HepG2 (cell line): Measurements from ENCODE around the gene SFT2D2. TPM values are rescaled to one million over a fixed set of nuclear protein-coding genes. Genes with fewer than 3 reads are reported as not detected.

Experiments used
- ATAC-seq: fragments of 200-7000 bp; cut with Tn5 transposase; 3 replicates; pipeline ENCODE4 v1.9.1; 2020; ENCODE audit warnings: mild to moderate bottlenecking, moderate library complexity
- BruUV-seq: library from RNA; stranded (reverse); fragments of 400-500 nt; replicated peaks from 2 replicates; lab custom pipeline; 2021; lab: Mats Ljungman, UMichigan
- CTCF ChIA-PET: fragments of 300-600 bp; formaldehyde crosslinking; extraction: SDS; loops from one replicate; lab custom pipeline; 2021; ENCODE audit warnings: low total read pairs, inconsistent platforms, low intra/inter-chr PET ratio; lab: Yijun Ruan, JAX
- POLR2A ChIA-PET: fragments of 350-600 bp; sonication (Branson Sonifier 250); formaldehyde crosslinking; loops from one replicate; lab custom pipeline; 2020; ENCODE audit warnings: antibody characterized with exemption, inconsistent platforms; lab: Yijun Ruan, JAX
- DNase-seq: peaks from one replicate; pipeline ENCODE4 v3.0.0-alpha.2; 2015; ENCODE audit warnings: low spot score
- FAIRE-seq: peaks from 3 replicates; lab custom pipeline; 2011; peaks lifted over from hg19 to GRCh38; lab: Jason Lieb, UNC
- H2AFZ ChIP-seq: one replicate; pipeline ENCODE4 v1.6.1; 2011; ENCODE audit warnings: low read length, inconsistent platforms
- H3K27ac ChIP-seq: fragments of 300-600 bp; 3 replicates; pipeline ENCODE4 v1.8.0; 2011; ENCODE audit warnings: mixed run types, mild to moderate bottlenecking, mixed read lengths, low read length, inconsistent platforms; ENCODE audit not compliant: insufficient read depth; ENCODE audit errors: extremely low read length
- H3K27me3 ChIP-seq, 2 experiments: fragments of 200-600 bp in 1 of 2; 2 replicates in 1 of 2; 3 replicates in 1 of 2; pipeline versions ENCODE4 v1.6.0 to v1.8.0; 2011; ENCODE audit warnings: low read length in 2 of 2, mild to moderate bottlenecking in 2 of 2, moderate library complexity in 2 of 2, inconsistent platforms in 1 of 2; ENCODE audit not compliant: insufficient read depth in 2 of 2, control insufficient read depth in 1 of 2
- H3K36me3 ChIP-seq, 2 experiments: fragments of 200-600 bp in 1 of 2; replicated peaks in 1 of 2; 2 replicates in 1 of 2; 3 replicates in 1 of 2; pipeline versions ENCODE4 v1.5.1 to v1.8.0; 2011; ENCODE audit warnings: low read length in 2 of 2, inconsistent platforms in 1 of 2; ENCODE audit not compliant: insufficient read depth in 2 of 2, control insufficient read depth in 1 of 2
- H3K4me1 ChIP-seq: 2 replicates; pipeline ENCODE4 v1.5.1; 2012; ENCODE audit warnings: low read length, inconsistent platforms; ENCODE audit not compliant: insufficient read depth
- H3K4me2 ChIP-seq: 2 replicates; pipeline ENCODE4 v1.6.0; 2011; ENCODE audit warnings: low read depth, low read length, inconsistent platforms
- H3K4me3 ChIP-seq, 3 experiments: fragments of 200-600 bp in 1 of 3; sonication (generic), shearing (Covaris generic) in 1 of 3; replicated peaks in 1 of 3; 2 replicates each; pipeline ENCODE4 v1.5.1; 2011 to 2016; ENCODE audit warnings: low read length in 3 of 3, inconsistent platforms in 2 of 3, low read depth in 2 of 3, mild to moderate bottlenecking in 2 of 3, control low read depth in 1 of 3, mixed read lengths in 1 of 3; ENCODE audit not compliant: insufficient read depth in 1 of 3
- H3K79me2 ChIP-seq: one replicate; pipeline ENCODE4 v1.6.1; 2011; ENCODE audit warnings: low read length, inconsistent platforms; ENCODE audit not compliant: insufficient read depth
- H3K9ac ChIP-seq: 2 replicates; pipeline ENCODE4 v1.6.0; 2011; ENCODE audit warnings: mild to moderate bottlenecking, low read depth, low read length, inconsistent platforms; ENCODE audit not compliant: insufficient read depth
- H3K9me3 ChIP-seq: 2 replicates; pipeline ENCODE4 v1.5.1; 2012; ENCODE audit warnings: mild to moderate bottlenecking, low read length
- H4K20me1 ChIP-seq: 2 replicates; pipeline ENCODE4 v1.6.0; 2011; ENCODE audit warnings: inconsistent platforms, mild to moderate bottlenecking, low read length, moderate library complexity; ENCODE audit not compliant: insufficient read depth
- ELK4 ChIP-seq: sonication (generic); formaldehyde crosslinking; IDR thresholded peaks from 2 replicates; pipeline ENCODE4 v1.9.0; 2021; ENCODE audit warnings: missing genetic modification reagents, borderline replicate concordance
- KAT2B ChIP-seq: fragments of 150-350 bp; IDR thresholded peaks from 2 replicates; pipeline ENCODE4 v1.6.1; 2014; ENCODE audit warnings: low read depth, low read length, borderline replicate concordance
- KIAA2018 ChIP-seq: sonication (generic); formaldehyde crosslinking; IDR thresholded peaks from 2 replicates; pipeline ENCODE4 v1.5.0; 2020; ENCODE audit warnings: mild to moderate bottlenecking, missing genetic modification reagents, borderline replicate concordance
- KLF12 ChIP-seq: sonication (generic); formaldehyde crosslinking; IDR thresholded peaks from 2 replicates; pipeline ENCODE4 v1.4.0; 2020; ENCODE audit warnings: missing genetic modification reagents, borderline replicate concordance
- PHB2 ChIP-seq: fragments of 450-650 bp; IDR thresholded peaks from 2 replicates; pipeline ENCODE4 v1.6.1; 2018; ENCODE audit not compliant: partially characterized antibody
- SALL1 ChIP-seq: sonication (generic); formaldehyde crosslinking; IDR thresholded peaks from 2 replicates; pipeline ENCODE4 v1.8.0; 2022; ENCODE audit warnings: mild to moderate bottlenecking, missing genetic modification reagents
- TEAD3 ChIP-seq: optimal IDR thresholded peaks from 2 replicates; pipeline ENCODE3; 2016; ENCODE audit warnings: borderline replicate concordance
- THAP7 ChIP-seq: sonication (generic); formaldehyde crosslinking; IDR thresholded peaks from 2 replicates; pipeline ENCODE4 v1.8.1; 2023; ENCODE audit warnings: mild to moderate bottlenecking, missing genetic modification reagents
- ZNF17 ChIP-seq: sonication (generic); formaldehyde crosslinking; IDR thresholded peaks from 2 replicates; pipeline ENCODE4 v1.5.0; 2020; ENCODE audit warnings: mild to moderate bottlenecking, missing genetic modification reagents
- ZNF18 ChIP-seq: sonication (generic); formaldehyde crosslinking; IDR thresholded peaks from 2 replicates; pipeline ENCODE4 v1.8.0; 2022; ENCODE audit warnings: mild to moderate bottlenecking, missing genetic modification reagents; ENCODE audit not compliant: insufficient replicate concordance
- ZNF670 ChIP-seq: sonication (generic); formaldehyde crosslinking; IDR thresholded peaks from 2 replicates; pipeline ENCODE4 v1.8.0; 2022; ENCODE audit warnings: mild to moderate bottlenecking, missing genetic modification reagents, borderline replicate concordance
- ZSCAN30 ChIP-seq: sonication (generic); formaldehyde crosslinking; IDR thresholded peaks from 2 replicates; pipeline ENCODE4 v1.5.0; 2020; ENCODE audit warnings: mild to moderate bottlenecking, missing genetic modification reagents
- WGBS: methylation state at CpG from one replicate; pipeline ENCODE4 v1.1.6; 2017; ENCODE audit warnings: low lambda C conversion rate; 5-methylcytosine and 5-hydroxymethylcytosine counted together
- in situ Hi-C: cut with HindIII; loops from 2 replicates; pipeline ENCODE4 v1.10.0; 2017; ENCODE audit warnings: low pct_unique_long_range_greater_than_20kb; ENCODE audit not compliant: extremely low pct_ligation_motif_present
- intact Hi-C: fragments of 100-400 bp; cut with micrococcal nuclease; formaldehyde crosslinking; loops from one replicate; pipeline ENCODE4 v1.10.0; 2022; ENCODE audit not compliant: unreplicated experiment
- polyA plus RNA-seq, 8 experiments: library from polyadenylated mRNA; depleted of rRNA in 3 of 8; stranded (reverse) in 7 of 8; unstranded in 1 of 8; fragments of >200 nt; fragmentation: Illumina TruSeq in 4 of 8; extraction: Trizol in 4 of 8; gene quantifications; 2 replicates each; pipeline versions ENCODE4 v1.2.1 to v1.2.3, GENCODE V29; 2011 to 2016; ENCODE audit warnings: low read depth in 4 of 8, missing spikeins in 1 of 8, mixed read lengths in 1 of 8; ENCODE audit not compliant: insufficient read depth in 1 of 8
- total RNA-seq, 5 experiments: library from RNA; depleted of rRNA; stranded (reverse); fragments of >200 nt; fragmentation: Illumina TruSeq; extraction: Trizol; gene quantifications; 2 replicates each; pipeline ENCODE4 v1.2.3, GENCODE V29; 2016; ENCODE audit warnings: low read depth in 1 of 5

The SFT2D2 gene
- total and polyA plus RNA-seq, 2 of the 13 experiments (the other 11 are each of a cell fraction or from before 2014, with no cell fraction given), result 10.0 to 28.8 TPM

GRCh38 chr1:168257397-168257796, 31.6 kb downstream of the SFT2D2 start (continued):
- TF ChIP-seq ELK4 (CRISPR knock-in tag) (no peak), KAT2B (peak; percentile 97)

GRCh38 chr1:168259567-168259966, 33.8 kb downstream of the SFT2D2 start:
- Histone ChIP-seq H3K4me3 (no peak overlapping the region), H3K27ac (no peak overlapping the region), H2AFZ (no peak overlapping the region), H4K20me1 (no peaks in the 10 kb centered on the region), H3K36me3 (no peaks in the 10 kb centered on the region; a peak in 1 of 5 replicates), H3K9me3 (peaks cover 22% of the 10 kb centered on the region), H3K27me3 (no peaks in the 10 kb centered on the region), H3K79me2 (no peaks in the 10 kb centered on the region), H3K9ac (no peak overlapping the region), H3K4me2 (no peak overlapping the region), H3K4me1 (no peaks in the 10 kb centered on the region)
- intact Hi-C loops, result no loop called here
- CTCF ChIA-PET, result no interaction called here
- no TSS peak for BruUV-seq
- ATAC-seq, result no peak
- in situ Hi-C loops, result no loop called here
- POLR2A ChIA-PET, result no interaction called here
- DNase-seq, result no peak
- no peak for FAIRE-seq
- WGBS, result 98% methylated on average over 1 of the region's 1 CpG
- TF ChIP-seq PHB2 (no peak), THAP7 (CRISPR knock-in tag) (no peak), TEAD3 (no peak), ZSCAN30 (no peak), ZNF17 (CRISPR knock-in tag) (no peak), SALL1 (CRISPR knock-in tag) (no peak), KIAA2018 (CRISPR knock-in tag) (no peak), ZNF670 (CRISPR knock-in tag) (no peak), KLF12 (CRISPR knock-in tag) (no peak), ZNF18 (CRISPR knock-in tag) (no peak)
